OCI-LY3 (cell line): ENCODE data around the gene WBP2.

Experiments used
- H2AFZ ChIP-seq: fragments of 200-600, 300-600 bp; shearing (Covaris generic); 2 replicates; pipeline ENCODE4 v1.6.0; 2014; ENCODE audit warnings: antibody characterized with exemption, low read depth, low read length
- H3K27ac ChIP-seq: fragments of 200-600, 300-600 bp; sonication (generic); 2 replicates; pipeline ENCODE4 v1.5.1; 2014; ENCODE audit warnings: mild to moderate bottlenecking, low read length, moderate library complexity, mixed read lengths
- H3K27me3 ChIP-seq: fragments of 200-600, 300-600 bp; sonication (generic); 2 replicates; pipeline ENCODE4 v1.6.1; 2014; ENCODE audit warnings: low read depth, low read length, mixed read lengths
- H3K36me3 ChIP-seq: fragments of 200-600, 300-600 bp; sonication (generic); replicated peaks from 2 replicates; pipeline ENCODE3; 2014; ENCODE audit warnings: low read depth, low read length, mixed read lengths
- H3K4me1 ChIP-seq: fragments of 300-600, 200-600 bp; sonication (generic); 2 replicates; pipeline ENCODE4 v1.6.1; 2014; ENCODE audit warnings: low read length, mixed read lengths
- H3K4me2 ChIP-seq: fragments of 200-600, 300-600 bp; sonication (generic); 2 replicates; pipeline ENCODE4 v1.6.1; 2014; ENCODE audit warnings: low read length, mixed read lengths
- H3K4me3 ChIP-seq: fragments of 300-600, 200-600 bp; sonication (generic); 2 replicates; pipeline ENCODE4 v1.5.1; 2014; ENCODE audit warnings: antibody characterized with exemption, mild to moderate bottlenecking, low read length, moderate library complexity
- H3K79me2 ChIP-seq: fragments of 300-600, 200-600 bp; shearing (Covaris generic); 2 replicates; pipeline ENCODE4 v1.6.1; 2014; ENCODE audit warnings: mild to moderate bottlenecking, low read length, mixed read lengths
- H3K9ac ChIP-seq: fragments of 300-600, 200-600 bp; shearing (Covaris generic); 2 replicates; pipeline ENCODE4 v1.6.0; 2014; ENCODE audit warnings: mild to moderate bottlenecking, low read length, moderate library complexity
- H3K9me3 ChIP-seq: fragments of 200-600, 300-600 bp; shearing (Covaris generic); 2 replicates; pipeline ENCODE4 v1.6.1; 2014; ENCODE audit warnings: low read length, mixed read lengths; ENCODE audit not compliant: insufficient read depth
- H4K20me1 ChIP-seq: fragments of 200-600, 300-600 bp; sonication (generic); 2 replicates; pipeline ENCODE4 v1.6.1; 2016; ENCODE audit warnings: low read length, mixed read lengths; ENCODE audit not compliant: insufficient read depth
- CTCF ChIP-seq: fragments of 200-600, 300-600 bp; sonication (generic); IDR thresholded peaks from 2 replicates; pipeline ENCODE4 v1.5.1; 2014; ENCODE audit warnings: antibody characterized with exemption, low read length, low read depth
- EZH2phosphoT487 ChIP-seq: fragments of 200-600 bp; shearing (Covaris generic); IDR thresholded peaks from 2 replicates; pipeline ENCODE4 v1.6.1; 2018; ENCODE audit warnings: antibody characterized with exemption, mixed run types, low read depth

WBP2 gene

GRCh38 chr17:75836605-75837004 lies 18.5 kb downstream of the WBP2 start:
- TF ChIP-seq EZH2phosphoT487 (no peak), CTCF (no peak)
- H3K4me3 ChIP-seq, result no peak overlapping the region
- H3K9me3 ChIP-seq, result no peaks in the 10 kb centered on the region
- no peaks in the 10 kb centered on the region for H4K20me1 ChIP-seq
- no peak overlapping the region for H2AFZ ChIP-seq
- H3K36me3 ChIP-seq, result no peaks in the 10 kb centered on the region
- H3K4me2 ChIP-seq, result no peak overlapping the region
- no peaks in the 10 kb centered on the region for H3K4me1 ChIP-seq
- no peaks in the 10 kb centered on the region for H3K79me2 ChIP-seq
- no peaks in the 10 kb centered on the region for H3K27me3 ChIP-seq
- no peak overlapping the region for H3K27ac ChIP-seq
- no peak overlapping the region for H3K9ac ChIP-seq

GRCh38 chr17:75835654-75835987 lies 19.5 kb downstream of the WBP2 start:
- TF ChIP-seq EZH2phosphoT487 (no peak), CTCF (no peak)
- no peak overlapping the region for H3K4me2 ChIP-seq
- no peak overlapping the region for H3K9ac ChIP-seq
- H3K79me2 ChIP-seq, result no peaks in the 10 kb centered on the region
- H4K20me1 ChIP-seq, result no peaks in the 10 kb centered on the region
- H3K27me3 ChIP-seq, result no peaks in the 10 kb centered on the region
- H3K4me3 ChIP-seq, result no peak overlapping the region
- no peaks in the 10 kb centered on the region for H3K9me3 ChIP-seq
- peaks cover under 1% of the 10 kb centered on the region for H3K36me3 ChIP-seq
- H2AFZ ChIP-seq, result no peak overlapping the region
- no peak overlapping the region for H3K27ac ChIP-seq
- no peaks in the 10 kb centered on the region for H3K4me1 ChIP-seq

GRCh38 chr17:75834928-75835653 lies 20.0 kb downstream of the WBP2 start:
- H3K4me2 ChIP-seq, result no peak overlapping the region
- H3K27me3 ChIP-seq, result no peaks in the 10 kb centered on the region

More at GRCh38 chr17:75834928-75835653, 20.0 kb downstream of the WBP2 start:
- Histone ChIP-seq H3K27ac (no peak overlapping the region), H3K4me3 (no peak overlapping the region), H3K4me1 (no peaks in the 10 kb centered on the region), H3K9me3 (no peaks in the 10 kb centered on the region), H4K20me1 (no peaks in the 10 kb centered on the region), H2AFZ (no peak overlapping the region), H3K36me3 (peaks cover 4% of the 10 kb centered on the region), H3K79me2 (no peaks in the 10 kb centered on the region), H3K9ac (no peak overlapping the region)
- TF ChIP-seq EZH2phosphoT487 (no peak), CTCF (no peak)
